GM12873 (cell line): ENCODE results near the gene NOC3L.

Source experiments
- TF ChIP-seq, protein P1 (sequence below): IDR thresholded peaks from 2 replicates; pipeline ENCODE4 v1.5.1; 2012; ENCODE audit warnings: low read depth, mild to moderate bottlenecking, moderate library complexity, low read length, control low read depth; ENCODE audit not compliant: insufficient read depth; ENCODE audit errors: missing control alignments

Gene NOC3L

DNA sequence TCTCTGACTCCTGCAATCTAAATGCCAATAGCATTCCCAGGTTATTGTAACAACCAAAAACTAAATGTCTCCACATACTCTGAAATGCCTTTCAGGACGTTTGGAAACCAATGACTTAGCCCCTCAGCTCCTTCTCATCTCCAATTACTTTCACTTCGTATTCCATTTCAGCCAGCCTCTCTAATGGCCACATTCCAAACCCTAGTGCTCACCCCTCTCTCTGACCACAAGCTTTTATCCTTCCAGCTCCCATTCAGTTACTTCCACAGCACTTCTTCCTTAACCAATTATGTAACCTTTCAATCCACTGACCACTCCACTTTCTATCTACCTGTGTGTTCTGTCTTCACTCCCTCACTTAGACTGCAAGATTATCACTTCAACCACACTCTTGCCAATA lies 4.3 kb downstream of the NOC3L start:
- TF ChIP-seq, protein P1, sequence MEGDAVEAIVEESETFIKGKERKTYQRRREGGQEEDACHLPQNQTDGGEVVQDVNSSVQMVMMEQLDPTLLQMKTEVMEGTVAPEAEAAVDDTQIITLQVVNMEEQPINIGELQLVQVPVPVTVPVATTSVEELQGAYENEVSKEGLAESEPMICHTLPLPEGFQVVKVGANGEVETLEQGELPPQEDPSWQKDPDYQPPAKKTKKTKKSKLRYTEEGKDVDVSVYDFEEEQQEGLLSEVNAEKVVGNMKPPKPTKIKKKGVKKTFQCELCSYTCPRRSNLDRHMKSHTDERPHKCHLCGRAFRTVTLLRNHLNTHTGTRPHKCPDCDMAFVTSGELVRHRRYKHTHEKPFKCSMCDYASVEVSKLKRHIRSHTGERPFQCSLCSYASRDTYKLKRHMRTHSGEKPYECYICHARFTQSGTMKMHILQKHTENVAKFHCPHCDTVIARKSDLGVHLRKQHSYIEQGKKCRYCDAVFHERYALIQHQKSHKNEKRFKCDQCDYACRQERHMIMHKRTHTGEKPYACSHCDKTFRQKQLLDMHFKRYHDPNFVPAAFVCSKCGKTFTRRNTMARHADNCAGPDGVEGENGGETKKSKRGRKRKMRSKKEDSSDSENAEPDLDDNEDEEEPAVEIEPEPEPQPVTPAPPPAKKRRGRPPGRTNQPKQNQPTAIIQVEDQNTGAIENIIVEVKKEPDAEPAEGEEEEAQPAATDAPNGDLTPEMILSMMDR: no peak

- TF ChIP-seq, protein P1: no peak
These were observed 5.5 kb downstream of the NOC3L start for GRCh38 chr10:94357193-94357592.

- TF ChIP-seq, protein P1: no peak
These were observed 6.9 kb downstream of the NOC3L start for GRCh38 chr10:94355841-94356240.

DNA sequence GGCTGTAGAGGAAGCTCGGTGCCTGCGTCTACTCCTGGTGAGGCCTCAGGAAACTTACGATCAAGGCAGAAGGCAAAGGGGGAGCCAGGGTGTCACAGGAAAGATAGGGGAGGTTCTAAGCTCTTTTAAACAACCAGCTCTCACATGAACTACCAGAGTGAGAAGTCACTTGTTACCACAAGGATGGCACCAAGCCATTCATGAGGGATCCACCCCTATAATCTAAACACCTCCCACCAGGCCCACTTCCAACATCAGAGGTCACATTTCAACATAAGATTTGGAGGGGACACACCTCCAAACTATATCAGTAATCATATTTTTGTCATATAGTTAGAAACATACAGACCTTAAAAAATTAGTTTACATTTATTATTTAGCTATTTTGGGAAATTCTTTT lies 9.4 kb downstream of the NOC3L start:
- TF ChIP-seq, protein P1: no peak

DNA sequence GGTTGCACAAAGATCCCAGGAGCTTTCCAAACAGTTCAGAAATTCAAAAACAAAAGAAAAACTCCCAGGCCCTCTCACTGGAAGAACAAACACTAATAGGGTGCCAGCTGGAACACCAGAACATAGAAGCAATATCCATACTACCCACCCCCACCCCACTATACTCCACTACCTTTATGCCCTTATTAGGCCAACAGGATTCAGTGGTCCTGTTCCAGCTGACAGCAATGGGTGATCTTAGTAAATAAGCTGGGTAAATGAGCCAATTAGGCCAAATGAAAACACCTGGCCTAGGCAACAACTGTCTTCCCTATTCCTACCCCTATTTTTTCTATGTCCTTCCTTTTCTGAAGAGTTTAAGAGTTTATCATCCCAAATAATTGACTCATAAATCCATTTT lies 11.7 kb downstream of the NOC3L start:
- TF ChIP-seq, protein P1: no peak

DNA sequence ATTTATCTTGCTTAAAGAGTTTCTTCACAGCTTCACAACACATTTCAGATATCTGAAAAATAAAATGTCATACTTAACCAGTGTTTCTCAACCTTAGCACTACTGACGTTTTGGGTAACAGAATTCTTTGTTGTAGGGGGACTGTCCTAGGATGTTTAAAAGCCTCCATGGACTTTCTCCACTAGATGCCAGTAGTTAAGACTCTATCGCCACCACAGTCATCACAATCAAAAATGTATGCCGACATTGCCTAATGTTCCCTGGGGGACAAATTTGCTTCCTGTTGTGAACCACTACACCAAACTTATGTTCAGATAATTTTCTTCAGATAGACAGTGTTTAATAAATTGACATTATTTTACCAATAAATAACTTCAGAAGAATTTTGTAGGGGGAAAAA lies 13.4 kb downstream of the NOC3L start:
- TF ChIP-seq, protein P1: no peak

DNA sequence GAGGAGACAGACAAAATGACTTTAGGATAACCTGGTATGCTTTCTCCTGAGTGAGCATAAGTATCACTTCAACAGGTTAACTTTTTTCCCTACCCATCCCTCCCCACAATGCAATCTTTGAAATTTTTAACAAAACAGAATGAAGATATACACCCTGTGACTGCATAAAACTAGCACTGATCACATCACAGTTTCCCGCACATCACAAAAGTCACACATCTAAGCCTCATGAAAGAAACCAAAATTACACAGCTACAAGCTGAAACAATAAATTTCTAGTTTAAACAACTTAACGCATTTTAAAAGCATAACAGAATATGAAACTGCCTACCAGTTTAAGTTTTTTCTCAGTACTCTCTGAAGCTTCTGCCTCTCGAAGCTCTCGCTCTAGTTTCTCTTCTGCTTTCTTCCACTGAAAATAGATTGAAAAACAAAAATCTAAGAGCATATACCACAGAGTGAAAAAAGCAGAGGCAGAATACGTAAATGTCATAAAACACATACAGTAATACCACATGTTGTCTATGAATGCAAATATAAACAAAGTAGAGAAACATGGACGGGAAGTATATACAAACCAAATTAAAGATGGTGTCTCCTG lies 18.1 kb downstream of the NOC3L start:
- TF ChIP-seq, protein P1: no peak

DNA sequence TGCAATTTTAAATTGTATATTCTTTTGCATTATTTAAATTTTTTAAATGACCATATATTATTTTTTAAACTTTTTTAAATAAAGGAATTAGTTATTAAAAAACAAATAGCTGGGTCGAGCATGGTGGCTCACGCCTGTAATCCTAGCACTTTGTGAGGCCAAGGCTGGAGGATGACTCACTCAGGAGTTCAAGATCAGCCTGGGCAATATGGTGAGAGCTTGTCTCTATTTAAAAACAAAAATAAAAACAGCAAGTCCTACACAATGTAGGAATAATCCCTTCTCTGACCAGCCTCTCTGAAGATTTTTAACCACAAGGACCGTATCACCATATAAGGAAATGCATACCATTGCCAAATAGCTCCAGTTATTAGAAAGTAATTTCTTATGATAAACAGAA lies 19.6 kb downstream of the NOC3L start:
- TF ChIP-seq, protein P1: no peak
